NK-92 treated with Interleukin-12 subunit alpha and Interleukin-12 subunit beta, amount 100 ng/mL, for 24 hours (cell line): Measurements from ENCODE around the gene SPATA13.
"Not testable (repeated sequence)": the region's sequence is repeated elsewhere in the genome, so short reads cannot be mapped to it uniquely, and the experiment has no call there.

Experiments
- DNase-seq: peaks from one replicate; lab custom pipeline; 2025; lab: John Stamatoyannopoulos, UW

SPATA13 gene

DNA sequence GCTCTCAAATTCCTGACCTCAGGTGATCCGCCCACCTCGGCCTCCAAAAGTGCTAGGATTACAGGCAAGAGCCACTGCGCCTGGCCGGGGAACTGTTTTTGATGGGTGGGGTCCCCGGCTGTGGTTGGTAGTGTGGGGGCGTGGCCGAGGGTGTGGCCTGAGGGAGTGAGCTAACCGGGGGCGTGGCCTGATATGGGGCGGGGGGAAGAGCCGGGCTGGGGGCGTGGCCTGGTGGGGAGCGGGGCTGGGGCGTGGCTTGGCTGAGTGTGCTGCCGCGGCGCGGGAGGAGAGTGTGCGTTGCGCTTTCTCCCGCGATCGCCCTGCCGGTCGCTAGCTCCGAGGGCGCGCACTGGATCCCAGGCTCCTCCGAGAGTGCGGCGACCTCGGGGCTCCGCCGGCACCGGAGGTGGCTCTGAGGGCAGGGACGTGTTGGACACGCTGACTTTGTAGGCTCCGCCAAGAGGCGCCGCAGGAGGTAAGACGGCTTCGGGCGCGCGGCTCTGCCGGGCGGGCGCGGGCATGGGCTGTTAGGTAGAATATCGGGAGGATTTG, at the start of gene SPATA13:
TSS of gene SPATA13 (plus strand) at position 263 of the 552 bp plus-strand sequence. CDS start 62,210 bp downstream, outside the sequence.
- peak; percentile 72 for DNase-seq

DNA sequence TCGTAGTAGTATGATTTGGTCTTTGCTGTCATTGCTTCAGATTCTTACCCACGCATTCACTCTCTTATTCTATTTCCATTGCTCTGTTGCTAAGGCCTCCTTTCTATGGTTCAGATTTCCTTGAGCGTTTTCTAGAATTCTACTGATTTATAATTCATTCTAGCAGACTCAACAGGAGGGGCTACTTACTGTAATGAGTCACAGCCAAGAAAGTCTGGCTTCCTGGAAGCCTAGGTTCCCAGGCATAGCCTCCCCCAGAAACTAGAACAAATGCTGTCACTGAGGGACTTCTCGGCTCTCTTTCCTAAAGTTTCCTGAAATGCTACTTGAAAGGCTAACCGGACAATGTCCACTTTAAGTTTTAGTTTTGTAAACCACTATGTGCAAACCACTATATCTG, 47.7 kb upstream of the SPATA13 start:
- DNase-seq, result no peak

DNA sequence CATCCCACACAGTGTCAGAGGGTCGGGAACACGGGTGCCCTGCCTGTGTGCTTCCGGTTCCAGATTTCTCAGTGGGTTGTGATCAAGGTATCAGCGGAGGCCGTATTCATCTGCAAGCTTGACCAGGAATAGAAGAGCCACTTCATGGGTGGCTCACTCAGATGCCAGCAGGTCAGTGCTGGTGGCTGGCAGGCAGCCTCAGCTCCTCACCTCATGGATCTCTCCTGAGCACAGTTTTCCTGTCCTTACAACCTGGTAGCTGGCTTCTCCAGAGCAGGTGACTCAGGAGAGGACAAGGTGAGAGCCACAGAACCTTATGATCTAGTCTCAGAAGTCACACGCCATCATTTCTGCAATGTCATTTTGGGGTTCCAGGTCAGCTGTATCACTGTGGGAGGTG, 44.8 kb upstream of the SPATA13 start:
- DNase-seq, result no peak

DNA sequence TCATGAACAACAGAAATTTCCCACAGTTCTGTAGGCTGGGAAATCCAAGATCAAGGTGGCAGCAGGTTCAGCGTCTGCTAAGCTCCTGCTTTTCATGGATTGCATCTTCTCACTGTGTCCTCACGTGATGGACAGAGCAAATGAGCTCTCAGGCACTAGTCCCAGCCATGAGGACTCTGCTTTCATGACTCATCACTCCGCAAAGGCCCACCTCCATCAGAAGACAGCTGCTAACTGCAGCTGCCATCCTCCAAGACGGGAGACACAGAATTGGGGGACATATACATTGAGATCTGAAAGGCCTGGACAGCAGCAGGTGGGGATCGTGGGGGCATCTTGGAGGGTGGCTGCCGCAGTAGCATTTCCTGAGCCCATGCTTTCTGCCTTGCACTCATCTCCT, 44.4 kb upstream of the SPATA13 start:
- no peak for DNase-seq

DNA sequence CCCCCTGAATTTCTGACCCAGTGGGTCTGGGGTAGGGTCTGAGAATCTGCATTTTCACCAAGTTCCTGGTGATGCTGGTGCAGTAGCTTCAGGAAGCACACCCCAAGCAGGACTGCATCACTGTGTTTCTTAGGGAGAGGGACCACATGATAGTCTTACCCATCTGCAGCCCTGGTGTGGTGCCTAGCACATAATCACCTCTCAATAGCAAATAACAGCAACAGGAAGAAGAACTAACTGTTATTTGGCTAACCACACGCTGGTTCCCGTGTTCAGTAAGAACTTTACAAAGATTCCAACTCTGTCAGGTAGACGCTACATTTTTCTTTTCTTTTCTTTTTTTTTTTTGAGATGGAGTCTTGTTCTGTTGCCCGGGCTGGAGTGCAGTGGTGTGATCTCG, 41.9 kb upstream of the SPATA13 start:
- DNase-seq, result no peak

DNA sequence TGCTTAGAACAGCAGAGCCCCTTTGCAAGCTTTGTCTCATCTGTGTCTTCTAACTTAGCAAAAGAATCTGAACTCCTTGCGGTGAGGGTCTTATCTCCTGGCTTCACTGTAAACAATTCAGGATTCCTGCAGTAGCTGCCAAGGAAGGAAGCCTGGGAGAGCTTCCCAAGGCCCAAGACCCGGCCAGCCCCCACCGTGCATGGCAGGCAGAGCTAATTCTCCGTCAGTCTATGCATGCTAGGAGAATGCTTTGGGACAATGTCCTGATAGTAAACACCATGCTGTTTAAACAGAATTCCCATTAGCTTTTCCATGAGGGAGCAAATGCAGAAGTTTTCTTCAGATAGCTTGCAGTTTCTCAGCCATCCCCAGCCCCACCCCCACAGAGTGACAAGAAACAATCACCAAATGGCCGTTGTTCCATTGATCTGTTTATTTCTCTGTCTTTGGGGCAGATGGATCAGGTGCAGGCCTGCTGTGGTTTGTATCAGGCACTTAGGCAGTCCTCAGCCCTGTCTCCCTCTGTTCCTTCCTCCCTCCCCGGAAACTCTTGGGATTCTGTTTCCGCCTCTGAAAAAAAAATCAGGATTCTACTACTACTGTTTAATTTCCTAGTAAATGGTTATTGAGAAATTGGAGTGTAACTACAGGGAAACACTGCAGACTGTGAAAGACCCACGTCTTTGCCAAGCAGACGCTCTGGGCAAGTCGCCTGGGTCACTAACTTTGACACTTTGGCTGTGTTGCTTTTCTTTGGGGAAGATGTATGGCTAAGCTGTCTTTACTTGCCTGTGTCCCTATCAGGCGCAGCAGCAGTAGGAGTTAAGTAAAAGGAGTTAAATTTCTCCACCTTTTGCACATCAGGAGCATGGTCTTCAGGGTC, 40.7 kb upstream of the SPATA13 start:
- DNase-seq, result no peak

DNA sequence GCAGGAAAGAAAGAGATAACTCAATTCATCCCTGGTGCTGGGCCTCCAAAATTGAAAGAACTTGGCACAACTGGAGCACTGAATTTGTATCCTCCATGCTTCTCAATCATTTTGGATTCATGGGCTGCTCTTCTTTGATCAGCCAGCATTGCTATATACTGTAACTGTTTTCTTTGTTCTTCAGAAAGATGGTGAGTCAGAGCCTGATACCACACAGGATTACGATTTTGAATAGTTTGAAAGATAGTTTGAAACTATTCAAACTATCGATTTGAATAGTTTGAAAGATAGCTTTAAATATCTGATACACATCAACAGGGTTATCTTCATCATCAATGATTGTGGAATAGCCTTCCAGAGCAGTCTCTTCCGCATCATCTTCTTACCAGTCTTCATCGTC, 38.5 kb upstream of the SPATA13 start:
- DNase-seq, result not testable (repeated sequence)

DNA sequence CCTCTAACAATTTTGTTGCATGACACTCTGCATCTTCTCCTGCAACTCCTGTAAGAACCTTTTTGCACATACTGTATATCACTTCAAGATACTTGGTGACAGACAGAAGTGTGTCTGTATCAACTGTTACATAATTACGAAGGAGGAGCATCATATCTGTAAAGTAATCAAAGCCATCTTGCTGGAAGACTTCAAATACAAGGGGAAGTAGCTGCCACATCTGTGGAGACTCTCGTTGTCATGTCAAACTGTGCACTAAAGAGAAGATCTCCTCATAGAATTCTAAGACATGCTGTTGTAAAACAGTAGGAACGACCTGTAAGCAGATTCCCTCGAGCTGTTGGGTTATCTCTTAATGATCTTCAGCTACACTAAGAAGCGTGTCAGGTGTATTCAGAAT, 38.0 kb upstream of the SPATA13 start:
- no peak for DNase-seq

DNA sequence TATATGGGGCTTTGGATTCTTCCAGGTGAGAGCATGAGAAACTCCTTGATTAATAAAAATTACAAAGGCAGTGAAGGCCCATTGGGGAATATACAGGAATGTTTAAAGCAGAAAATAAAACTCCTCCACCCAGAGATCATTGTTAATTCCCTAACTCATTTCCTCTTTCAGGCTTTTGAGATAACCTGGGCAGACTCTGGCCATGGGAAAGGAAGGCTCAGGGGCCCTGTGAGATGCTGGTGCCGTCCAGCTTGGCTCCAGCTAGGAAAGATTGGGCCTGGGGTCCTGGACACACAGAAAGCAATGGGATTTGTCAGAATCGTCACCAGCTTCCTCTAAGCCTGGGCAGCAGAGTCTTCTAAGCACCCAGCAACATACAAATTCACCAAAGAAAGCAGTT, 36.8 kb upstream of the SPATA13 start:
- DNase-seq, result no peak

DNA sequence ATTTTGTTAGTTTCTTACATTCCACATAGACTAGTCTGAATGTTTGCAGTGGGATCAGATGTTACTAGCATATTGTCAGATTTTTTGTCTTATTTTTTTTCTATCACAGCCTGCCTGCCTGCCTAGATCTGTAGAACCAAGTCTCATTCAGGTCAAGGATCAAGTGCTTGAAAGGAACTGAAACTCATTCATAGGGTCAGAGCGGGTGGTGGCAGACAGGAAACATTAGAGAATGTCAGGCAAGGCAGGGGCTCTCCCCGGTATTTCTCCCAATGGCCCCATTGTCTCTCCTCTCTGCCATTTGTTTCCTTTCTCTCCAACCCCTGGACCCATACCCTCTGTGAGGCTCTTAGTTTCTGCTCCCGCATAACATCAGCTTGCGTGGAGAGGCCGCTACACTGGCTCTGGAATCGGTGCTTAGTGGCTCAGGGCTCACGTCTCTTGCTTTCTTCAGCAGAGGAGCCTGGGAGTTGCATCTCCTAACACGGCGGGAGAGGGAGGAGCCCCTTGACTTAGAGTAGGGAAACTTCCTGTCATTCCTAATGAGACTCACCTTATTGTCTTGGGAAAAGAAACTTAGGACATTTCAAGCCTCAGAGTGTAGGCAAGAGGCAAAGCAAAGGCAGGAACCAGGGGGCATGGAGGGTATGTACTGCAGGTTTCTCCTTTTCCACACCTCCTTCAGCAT, 35.6 kb upstream of the SPATA13 start:
- no peak for DNase-seq

DNA sequence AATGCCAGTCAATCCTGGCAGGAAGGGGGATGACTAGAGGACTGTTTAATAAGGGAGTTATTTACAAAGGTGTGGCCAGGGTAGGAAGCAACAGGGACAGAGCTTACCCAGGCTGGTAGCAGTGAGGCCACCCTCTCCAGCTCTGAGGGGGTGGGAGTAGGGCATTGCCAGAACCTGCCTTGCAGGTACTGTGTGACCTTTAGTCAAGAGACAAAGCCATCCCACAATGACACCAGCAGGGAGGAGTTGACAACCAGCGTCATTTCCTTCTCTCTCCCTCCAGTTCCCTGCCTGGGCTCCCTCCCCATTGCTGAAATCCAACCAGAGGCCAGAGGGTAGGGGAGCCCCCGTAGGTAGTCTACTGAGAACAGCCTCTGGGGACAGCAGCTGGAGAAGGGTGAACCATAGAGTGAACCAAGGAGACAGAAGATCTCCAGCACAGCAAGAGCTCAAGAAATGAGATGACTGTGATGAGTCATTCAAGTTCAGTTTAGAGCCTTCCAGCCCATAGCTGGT, 33.3 kb upstream of the SPATA13 start:
- peak; percentile 18 for DNase-seq

DNA sequence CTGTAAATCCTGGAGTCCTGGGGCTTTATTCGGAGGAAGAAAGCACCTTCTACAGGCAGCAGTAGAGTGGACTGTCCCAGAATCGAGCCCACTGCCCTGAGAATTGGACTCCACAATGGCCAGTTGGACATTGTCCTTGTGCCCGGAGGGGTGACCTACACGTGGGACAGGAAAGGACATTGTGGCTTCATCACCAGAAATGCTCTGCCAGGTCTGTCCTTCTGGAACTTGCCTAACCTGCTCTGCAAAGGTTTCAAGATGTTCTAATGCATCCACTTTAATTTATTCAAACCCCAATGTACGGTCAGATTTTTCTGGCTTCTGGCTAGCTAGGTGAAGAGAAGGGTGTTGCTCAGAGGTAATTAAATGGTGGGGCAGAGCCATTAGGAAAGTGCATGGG, 32.4 kb upstream of the SPATA13 start:
- DNase-seq, result no peak

DNA sequence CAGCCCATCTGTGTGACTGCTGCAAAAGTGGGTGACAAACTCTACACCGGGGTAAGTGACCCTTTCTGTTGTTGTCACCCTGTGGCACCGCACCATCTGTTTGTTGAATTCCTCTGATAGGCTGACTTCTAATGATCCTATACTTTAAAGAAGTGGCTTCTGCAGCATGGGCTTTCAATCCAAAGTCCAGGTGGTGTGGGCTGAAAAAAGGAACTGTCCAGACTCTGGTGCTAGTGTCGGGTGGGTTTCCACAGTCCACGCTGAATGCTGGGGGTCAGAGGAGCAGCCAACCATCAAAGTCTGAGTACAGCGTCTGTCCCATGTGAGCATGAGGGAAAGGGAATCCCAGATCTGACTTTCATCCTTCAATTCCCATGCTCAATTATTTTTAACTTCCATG, 31.6 kb upstream of the SPATA13 start:
- DNase-seq, result no peak

DNA sequence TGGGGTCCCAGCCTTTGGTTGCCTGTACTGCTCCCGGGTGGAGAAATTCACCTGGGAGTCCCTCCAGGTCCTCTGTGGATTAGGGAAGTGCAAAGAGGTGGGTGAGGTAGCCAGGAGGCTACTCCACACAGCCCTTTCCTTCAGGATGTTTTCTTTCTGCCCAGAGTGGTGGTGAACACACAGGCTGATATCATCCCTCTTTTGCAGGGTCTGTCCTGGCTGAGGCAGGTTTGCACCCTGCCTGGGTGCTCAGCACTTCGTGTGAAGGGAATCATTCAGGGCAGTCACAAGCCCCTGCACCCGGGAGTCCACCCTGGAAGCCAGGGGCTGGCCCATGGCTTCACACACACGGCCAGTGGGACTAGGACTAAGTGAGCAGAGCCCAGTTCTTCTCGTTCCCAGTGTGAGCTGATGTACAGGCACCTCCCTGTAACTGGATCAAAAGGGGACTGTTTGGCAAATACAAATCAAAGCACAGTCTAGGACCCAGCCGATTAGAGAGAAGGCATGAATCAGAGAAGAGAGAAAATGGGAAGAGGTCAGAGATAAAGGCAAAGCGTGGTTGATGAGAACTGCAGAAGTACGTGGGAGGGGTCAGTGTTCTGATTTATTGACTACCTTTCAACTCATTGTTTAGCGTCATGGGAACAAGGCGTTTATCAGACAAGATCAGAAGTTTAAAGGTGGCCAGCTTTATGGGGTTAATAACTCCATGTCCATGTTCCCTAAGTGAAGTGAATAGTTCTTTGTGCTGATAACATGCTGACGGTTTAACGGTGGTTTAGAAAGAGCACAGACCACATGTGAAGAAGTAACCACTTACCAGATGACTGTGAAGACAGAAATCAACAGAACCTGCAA, 30.4 kb upstream of the SPATA13 start:
- DNase-seq, result no peak

DNA sequence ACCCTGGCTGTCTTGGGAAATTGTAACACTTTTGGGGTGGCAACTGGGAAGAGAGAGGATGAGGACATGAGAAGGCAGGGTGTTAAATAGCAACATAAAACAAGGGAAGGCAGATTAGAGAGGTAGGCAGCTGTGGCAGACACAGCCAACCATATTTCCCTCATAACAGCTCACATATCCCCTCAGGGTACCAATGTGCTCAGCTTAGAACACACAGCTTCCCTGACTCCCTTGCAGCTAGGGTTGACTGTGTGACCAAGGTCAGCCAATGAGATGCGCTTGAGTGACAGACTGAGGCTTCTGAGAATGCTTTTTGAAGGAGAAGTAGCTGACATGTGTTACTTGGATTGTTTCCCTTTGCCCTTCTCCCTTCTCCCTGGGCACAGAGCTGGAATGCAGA, 28.8 kb upstream of the SPATA13 start:
- DNase-seq, result no peak

DNA sequence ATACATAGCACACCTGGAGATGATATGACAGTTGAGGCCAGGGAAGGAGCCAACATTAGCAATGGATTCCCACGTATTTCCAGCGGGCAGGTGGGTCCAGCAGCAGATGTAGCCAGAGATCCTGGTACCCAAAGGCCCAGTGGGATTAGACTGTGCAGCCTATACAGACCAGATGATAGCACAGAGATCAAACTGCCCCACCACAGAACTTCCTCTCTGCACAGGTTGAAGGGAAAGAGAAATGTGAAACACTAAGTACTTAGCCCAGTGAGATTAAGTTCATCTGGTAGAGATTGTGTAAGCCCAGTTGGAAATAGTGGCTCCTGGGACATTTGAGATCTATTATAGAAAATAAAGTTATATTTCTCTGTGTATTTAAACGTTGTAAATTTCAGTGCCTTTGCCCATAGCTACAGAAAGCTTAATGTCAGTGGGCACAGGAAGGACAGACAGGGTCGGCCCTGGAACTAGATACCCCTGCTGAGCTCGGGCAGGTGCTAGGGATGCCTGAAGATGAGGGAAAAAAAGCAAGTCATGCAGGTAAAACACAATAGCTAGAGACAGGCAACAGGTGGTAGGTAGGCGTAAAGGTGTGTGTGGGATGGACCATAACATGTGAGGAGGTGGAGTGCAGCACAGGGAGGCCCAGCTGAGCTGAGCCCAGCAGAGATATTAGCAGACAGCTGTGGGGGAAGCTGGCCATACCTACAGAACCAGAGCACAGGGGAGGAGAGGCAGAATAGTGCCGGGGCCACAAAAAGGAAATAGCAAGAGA, 27.3 kb upstream of the SPATA13 start:
- no peak for DNase-seq

DNA sequence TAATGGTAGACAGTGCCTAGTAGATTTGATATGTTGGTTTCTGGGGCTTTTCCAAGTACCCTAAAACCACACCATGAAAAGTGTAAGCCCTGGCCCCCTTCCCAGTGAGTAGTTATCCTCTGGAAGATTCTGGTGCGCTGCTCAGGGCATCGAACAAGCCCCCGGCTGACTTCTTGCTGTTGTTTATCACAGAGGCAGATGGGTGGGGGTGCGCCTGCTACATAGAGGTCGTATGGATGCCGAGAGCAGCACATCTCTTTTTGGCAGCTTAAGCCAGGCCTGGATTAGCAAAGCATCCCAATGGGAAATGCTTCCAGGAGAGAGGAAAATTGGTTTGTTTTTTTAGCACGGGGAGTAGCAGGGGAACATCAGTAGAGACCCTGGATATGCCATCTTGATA, 26.3 kb upstream of the SPATA13 start:
- DNase-seq, result no peak

DNA sequence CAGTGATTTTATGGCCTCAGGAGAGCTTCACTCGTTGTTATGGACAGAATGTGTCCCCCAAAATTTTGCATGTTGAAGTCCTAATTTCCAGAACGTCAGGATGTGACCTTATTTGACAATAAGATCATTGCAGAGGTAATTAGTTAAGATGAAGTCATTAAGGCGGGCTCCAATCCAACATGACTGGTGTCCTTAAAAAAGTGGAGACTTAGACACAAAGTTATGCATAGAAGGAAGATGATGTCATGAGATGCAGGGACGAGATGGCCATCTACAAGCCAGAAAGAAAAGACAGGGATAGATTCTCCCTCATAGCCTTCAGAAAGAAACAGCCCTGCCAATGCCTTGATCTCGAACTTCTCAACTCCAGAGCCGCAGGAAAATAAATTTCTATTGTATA, 25.8 kb upstream of the SPATA13 start:
- DNase-seq, result no peak

DNA sequence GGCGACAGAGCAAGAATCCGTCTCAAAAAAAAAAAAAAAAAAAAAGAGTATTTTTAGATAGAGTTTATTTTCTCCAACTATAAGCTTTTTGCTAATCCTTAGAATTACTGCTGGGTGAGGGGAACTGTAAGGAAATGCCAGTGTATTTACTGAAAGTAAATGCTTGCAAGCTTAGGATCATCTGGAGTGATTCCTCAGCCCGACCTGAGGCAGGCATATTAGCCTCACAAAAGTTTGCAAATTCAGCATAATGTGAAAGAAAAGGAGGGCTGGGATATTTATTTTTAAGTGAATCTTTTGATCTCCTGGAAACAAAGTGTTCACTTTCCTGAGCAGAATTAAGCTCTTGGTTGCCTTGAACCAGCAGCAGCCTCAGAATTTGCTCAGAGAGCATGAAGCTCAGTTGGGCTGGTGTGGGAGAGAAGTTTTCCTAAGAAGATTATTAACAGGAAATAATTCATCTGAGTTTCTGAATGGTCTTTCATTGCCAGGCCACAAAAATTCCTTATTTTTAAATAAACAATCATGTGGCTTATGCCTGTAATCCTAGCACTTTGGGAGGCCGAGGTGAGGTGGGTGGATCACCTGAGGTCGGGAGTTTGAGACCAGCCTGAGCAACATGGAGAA, 24.7 kb upstream of the SPATA13 start:
- DNase-seq, result no peak

DNA sequence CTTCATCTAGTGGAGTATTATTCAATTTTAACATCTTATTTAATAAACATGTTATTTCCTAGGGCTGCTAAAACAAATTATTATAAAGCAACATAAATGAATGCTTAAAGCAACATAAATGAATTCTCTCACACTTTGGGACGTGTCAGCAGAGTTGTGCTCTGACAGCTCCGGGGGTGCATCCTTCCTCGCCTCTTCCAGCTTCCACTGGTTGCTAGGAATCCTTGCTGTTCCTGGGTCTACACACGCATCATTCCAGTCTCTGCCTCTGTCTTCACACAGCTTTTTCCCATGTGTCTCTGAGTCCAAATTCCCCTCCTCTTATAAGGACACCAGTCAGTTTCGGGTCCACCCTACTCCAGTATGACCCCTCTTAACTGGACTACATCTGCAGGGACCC, 21.6 kb upstream of the SPATA13 start:
- no peak for DNase-seq
